Effector CD4-positive, alpha-beta T cell (primary cell): ENCODE data around the gene ALCAM.
"Not testable (repeated sequence)": the region's sequence is repeated elsewhere in the genome, so short reads cannot be mapped to it uniquely, and the experiment has no call there.

Source experiments
- DNase-seq: peaks from one replicate; pipeline ENCODE4 v3.0.0-alpha.2; 2020

ALCAM gene

GRCh38 chr3:105601756-105602155, 235.0 kb downstream of the ALCAM start:
- DNase-seq = not testable (repeated sequence)

- not testable (repeated sequence) for DNase-seq
Measured at GRCh38 chr3:105602286-105602685, 235.6 kb downstream of the ALCAM start.

- not testable (repeated sequence) for DNase-seq
Measured at GRCh38 chr3:105603516-105603915, 236.8 kb downstream of the ALCAM start.

- no peak for DNase-seq
Measured at GRCh38 chr3:105606016-105606415, 239.3 kb downstream of the ALCAM start.

- no peak for DNase-seq
Measured at GRCh38 chr3:105608623-105609022, 241.9 kb downstream of the ALCAM start.

GRCh38 chr3:105610473-105610872, 243.8 kb downstream of the ALCAM start:
- DNase-seq = no peak

- no peak for DNase-seq
Measured at GRCh38 chr3:105611304-105612192, 244.8 kb downstream of the ALCAM start.

GRCh38 chr3:105613120-105613519, 246.4 kb downstream of the ALCAM start:
- no peak for DNase-seq

- DNase-seq = no peak
Measured at GRCh38 chr3:105614288-105615030, 247.8 kb downstream of the ALCAM start.

GRCh38 chr3:105615814-105616213, 249.1 kb downstream of the ALCAM start:
- no peak for DNase-seq

- no peak for DNase-seq
Measured at GRCh38 chr3:105616374-105617121, 249.8 kb downstream of the ALCAM start.

GRCh38 chr3:105618556-105618955, 251.8 kb downstream of the ALCAM start:
- no peak for DNase-seq

- DNase-seq = no peak
Measured at GRCh38 chr3:105619651-105620050, 252.9 kb downstream of the ALCAM start.

- DNase-seq = no peak
Measured at GRCh38 chr3:105620236-105620635, 253.5 kb downstream of the ALCAM start.

- DNase-seq = no peak
Measured at GRCh38 chr3:105622169-105622568, 255.5 kb downstream of the ALCAM start.
